ENCODE data around the gene SMYD3. TPM values are rescaled to one million over a fixed set of nuclear protein-coding genes. Genes with fewer than 3 reads are reported as not detected.

Gene SMYD3
- total and polyA plus RNA-seq, 2 donors (not counting 3 experiments of a cell fraction or from before 2014, with no cell fraction given), result 16.0 to 32.1 TPM

GRCh38 chr1:246152986-246153431 lies 354.1 kb downstream of the SMYD3 start:
- H3K4me2 ChIP-seq (ENCODE audit: insufficient read depth, low read length), result no peak overlapping the region
- no peaks in the 10 kb centered on the region for H4K20me1 ChIP-seq (replicated peaks; ENCODE audit: control insufficient read depth, extremely low read depth, insufficient read depth, low read length)
- peaks cover 17% of the 10 kb centered on the region for H3K4me1 ChIP-seq (ENCODE audit: control insufficient read depth, extremely low read depth, insufficient read depth, low read length)
- intact Hi-C loops (cut with micrococcal nuclease), result no loop called here
- no peak overlapping the region for H3K9ac ChIP-seq (replicated peaks; ENCODE audit: extremely low read depth, insufficient read depth, low read length)
- H3K4me3 ChIP-seq (replicated peaks in 1 of 3; ENCODE audit: insufficient read depth in 1 of 3, low read depth in 1 of 3, low read length in 3 of 3), result no peak overlapping the region
- H3K9me1 ChIP-seq (replicated peaks; ENCODE audit: control insufficient read depth, extremely low read depth, insufficient read depth, low read length), result no peaks in the 10 kb centered on the region
- TF ChIP-seq JUN (IDR thresholded peaks at IDR 0.05; ENCODE audit: borderline replicate concordance, insufficient read depth, insufficient read length, low read depth), result no peak
- DNase-seq (ENCODE audit: low read depth, low spot score), result no peak
- no peak overlapping the region for H2AFZ ChIP-seq (ENCODE audit: low read depth, low read length)
- ChIA-PET POLR2A (no interaction called here), CTCF (interaction anchor here (1.7 to 2.2 kb wide), 2 partner anchors 9 to 14 kb away, joined by 4 to 5 read pairs; no protein-coding TSS in a partner anchor)
- no peaks in the 10 kb centered on the region for H3K27me3 ChIP-seq (ENCODE audit: control insufficient read depth in 2 of 2, insufficient read depth in 2 of 2, low read length in 2 of 2)
- H3K27ac ChIP-seq (ENCODE audit: insufficient read depth, low read depth, low read length), result no peak overlapping the region
- dilution Hi-C loops (cut with MboI; ENCODE audit: extremely low pct_ligation_motif_present, low sequenced_read_pairs), result no loop called here
- H3K36me3 ChIP-seq (ENCODE audit: control insufficient read depth in 2 of 2, extremely low read depth in 1 of 2, insufficient read depth in 2 of 2, low read length in 2 of 2), result no peaks in the 10 kb centered on the region
- H3K79me2 ChIP-seq (ENCODE audit: control insufficient read depth, insufficient read depth, low read length), result no peaks in the 10 kb centered on the region
- no peaks in the 10 kb centered on the region for H3K9me3 ChIP-seq (replicated peaks; ENCODE audit: control insufficient read depth, insufficient read depth, low read length)
- no peak for FAIRE-seq
- no TSS peak for BruUV-seq (replicated peaks)

- H3K79me2 ChIP-seq (ENCODE audit: control insufficient read depth, insufficient read depth, low read length), result no peaks in the 10 kb centered on the region
- no peak overlapping the region for H3K9ac ChIP-seq (replicated peaks; ENCODE audit: extremely low read depth, insufficient read depth, low read length)
- H4K20me1 ChIP-seq (replicated peaks; ENCODE audit: control insufficient read depth, extremely low read depth, insufficient read depth, low read length), result no peaks in the 10 kb centered on the region
- dilution Hi-C loops (cut with MboI; ENCODE audit: extremely low pct_ligation_motif_present, low sequenced_read_pairs) (no loop called here), intact Hi-C loops (cut with micrococcal nuclease) (no loop called here)
- BruUV-seq (replicated peaks), result no TSS peak
- DNase-seq (ENCODE audit: low read depth, low spot score) (peak; percentile 41), FAIRE-seq (no peak)
- no peaks in the 10 kb centered on the region for H3K27me3 ChIP-seq (ENCODE audit: control insufficient read depth in 2 of 2, insufficient read depth in 2 of 2, low read length in 2 of 2)
- no peak overlapping the region for H3K4me3 ChIP-seq (replicated peaks in 1 of 3; ENCODE audit: insufficient read depth in 1 of 3, low read depth in 1 of 3, low read length in 3 of 3)
- TF ChIP-seq POLR2AphosphoS5 (IDR thresholded peaks at IDR 0.05; ENCODE audit: insufficient read depth, low read depth, low read length), result no peak
- no peak for TF ChIP-seq GATA2 (IDR thresholded peaks at IDR 0.05; ENCODE audit: insufficient read depth, insufficient read length, low read depth, low read length)
- no peak for TF ChIP-seq MAX (IDR thresholded peaks at IDR 0.05; ENCODE audit: insufficient read depth, insufficient read length)
- no peak for TF ChIP-seq CTCF (IDR thresholded peaks at IDR 0.05; ENCODE audit: extremely low read depth in 1 of 2, insufficient read depth in 1 of 2, low read depth in 1 of 2, low read length in 2 of 2)
- no peak for TF ChIP-seq EZH2 (IDR thresholded peaks at IDR 0.05; ENCODE audit: borderline replicate concordance, low read depth, low read length, severe bottlenecking)
- no peak for TF ChIP-seq MYC (IDR thresholded peaks at IDR 0.05; ENCODE audit: low read depth, low read length)
- TF ChIP-seq FOS (IDR thresholded peaks at IDR 0.05; ENCODE audit: borderline replicate concordance, insufficient read depth, low read length), result no peak
- no peak for TF ChIP-seq POLR2A (IDR thresholded peaks at IDR 0.05; ENCODE audit: low read depth, low read length)
- no peak for TF ChIP-seq JUN (IDR thresholded peaks at IDR 0.05; ENCODE audit: borderline replicate concordance, insufficient read depth, insufficient read length, low read depth)
- ChIA-PET POLR2A (no interaction called here), CTCF (interaction anchor here (0.9 to 1.7 kb wide), 2 partner anchors 8 to 12 kb away, joined by 4 to 5 read pairs; no protein-coding TSS in a partner anchor)
- H3K36me3 ChIP-seq (ENCODE audit: control insufficient read depth in 2 of 2, extremely low read depth in 1 of 2, insufficient read depth in 2 of 2, low read length in 2 of 2), result no peaks in the 10 kb centered on the region
- no peak overlapping the region for H3K4me2 ChIP-seq (ENCODE audit: insufficient read depth, low read length)
- H3K4me1 ChIP-seq (ENCODE audit: control insufficient read depth, extremely low read depth, insufficient read depth, low read length), result peaks cover 17% of the 10 kb centered on the region
- H3K27ac ChIP-seq (ENCODE audit: insufficient read depth, low read depth, low read length), result no peak overlapping the region
- peak overlapping the region; percentile 35 for H2AFZ ChIP-seq (ENCODE audit: low read depth, low read length)
- H3K9me1 ChIP-seq (replicated peaks; ENCODE audit: control insufficient read depth, extremely low read depth, insufficient read depth, low read length), result no peaks in the 10 kb centered on the region
- no peaks in the 10 kb centered on the region for H3K9me3 ChIP-seq (replicated peaks; ENCODE audit: control insufficient read depth, insufficient read depth, low read length)
Measured at GRCh38 chr1:246151796-246152434, 355.2 kb downstream of the SMYD3 start.
